Activated T-helper 9 cell treated with anti-CD3 and anti-CD28 coated beads, Interleukin-2, amount 50 U/mL, for 16 hours (primary cell): Measurements from ENCODE around the gene GLRA3.
"Not testable (repeated sequence)": the region's sequence is repeated elsewhere in the genome, so short reads cannot be mapped to it uniquely, and the experiment has no call there.

Experiments used
- DNase-seq: peaks from one replicate; pipeline ENCODE4 v3.0.0-alpha.2; 2020; ENCODE audit warnings: low read depth

The GLRA3 gene

GRCh38 chr4:174810834-174811233 lies 18.2 kb downstream of the GLRA3 start:
- no peak for DNase-seq

- DNase-seq: no peak
These were observed 20.2 kb downstream of the GLRA3 start for GRCh38 chr4:174808836-174809235.

- no peak for DNase-seq
These were observed 20.9 kb downstream of the GLRA3 start for GRCh38 chr4:174808119-174808518.

GRCh38 chr4:174805746-174806145 lies 23.3 kb downstream of the GLRA3 start:
- DNase-seq: no peak

- DNase-seq: no peak
These were observed 34.4 kb downstream of the GLRA3 start for GRCh38 chr4:174794543-174795094.

- no peak for DNase-seq
These were observed 39.4 kb downstream of the GLRA3 start for GRCh38 chr4:174789657-174790056.

- DNase-seq: not testable (repeated sequence)
These were observed 50.6 kb downstream of the GLRA3 start for GRCh38 chr4:174778274-174778986.

GRCh38 chr4:174775366-174775765 lies 53.7 kb downstream of the GLRA3 start:
- DNase-seq: no peak

GRCh38 chr4:174764105-174764729 lies 64.8 kb downstream of the GLRA3 start:
- DNase-seq: no peak

GRCh38 chr4:174763454-174764104 lies 65.5 kb downstream of the GLRA3 start:
- DNase-seq: no peak

- no peak for DNase-seq
These were observed 67.6 kb downstream of the GLRA3 start for GRCh38 chr4:174761451-174761850.

- no peak for DNase-seq
These were observed 71.3 kb downstream of the GLRA3 start for GRCh38 chr4:174757736-174758135.

GRCh38 chr4:174753021-174753420 lies 76.0 kb downstream of the GLRA3 start:
- DNase-seq: no peak

- no peak for DNase-seq
These were observed 77.0 kb downstream of the GLRA3 start for GRCh38 chr4:174752026-174752425.

GRCh38 chr4:174749091-174749490 lies 80.0 kb downstream of the GLRA3 start:
- DNase-seq: no peak

GRCh38 chr4:174746710-174747109 lies 82.3 kb downstream of the GLRA3 start:
- no peak for DNase-seq

GRCh38 chr4:174742561-174742960 lies 86.5 kb downstream of the GLRA3 start:
- DNase-seq: no peak

- DNase-seq: no peak
These were observed 89.5 kb downstream of the GLRA3 start for GRCh38 chr4:174739576-174739975.

- DNase-seq: no peak
These were observed 94.9 kb downstream of the GLRA3 start for GRCh38 chr4:174734181-174734580.

GRCh38 chr4:174717828-174718227 lies 111.2 kb downstream of the GLRA3 start:
- no peak for DNase-seq

GRCh38 chr4:174716986-174717770 lies 111.9 kb downstream of the GLRA3 start:
- DNase-seq: no peak
